Large intestine (tissue), 3 donors: ENCODE results near the gene CPE. TPM values are rescaled to one million over a fixed set of nuclear protein-coding genes. Genes with fewer than 3 reads are reported as not detected.
A peak's percentile ranks its signal among the peaks of the same experiment; 100 is the strongest.

Experiments used
- DNase-seq, 2 donors: peaks; one replicate each; pipeline versions ENCODE4 v3.0.0 to v3.0.0-alpha.2; 2013
- H3K27ac ChIP-seq: one replicate; pipeline ENCODE4 v1.5.1; 2013; ENCODE audit warnings: low read length
- H3K27me3 ChIP-seq: 2 replicates; pipeline ENCODE4 v1.6.1; 2013; ENCODE audit warnings: low read length; ENCODE audit not compliant: control insufficient read depth, insufficient read depth
- H3K36me3 ChIP-seq: 2 replicates; pipeline ENCODE4 v1.6.1; 2013; ENCODE audit warnings: low read length; ENCODE audit not compliant: control insufficient read depth, insufficient read depth
- H3K4me1 ChIP-seq: one replicate; pipeline ENCODE4 v1.6.1; 2013; ENCODE audit warnings: low read length; ENCODE audit not compliant: control insufficient read depth, insufficient read depth
- H3K4me3 ChIP-seq: one replicate; pipeline ENCODE4 v1.5.1; 2013; ENCODE audit warnings: low read length
- H3K9me3 ChIP-seq: one replicate; pipeline ENCODE4 v1.6.1; 2013; ENCODE audit warnings: mild to moderate bottlenecking, low read depth, low read length, moderate library complexity; ENCODE audit not compliant: control insufficient read depth
- WGBS: methylation state at CpG from one replicate; pipeline ENCODE4 v1.1.5; 2013; ENCODE audit warnings: low lambda C conversion rate; ENCODE audit not compliant: insufficient coverage; 5-methylcytosine and 5-hydroxymethylcytosine counted together
- polyA plus RNA-seq: library from polyadenylated mRNA; unstranded; fragments of 120-200 nt; gene quantifications from one replicate; pipeline ENCODE4 v1.2.1, GENCODE V29; 2013

Gene CPE
- polyA plus RNA-seq, 1 donor = 162 TPM

- no peaks in the 10 kb centered on the region for H3K27me3 ChIP-seq
- no peaks in the 10 kb centered on the region for H3K36me3 ChIP-seq
- WGBS = 83% methylated on average over 2 of the region's 2 CpGs
- no peak overlapping the region for H3K27ac ChIP-seq
- no peaks in the 10 kb centered on the region for H3K9me3 ChIP-seq
- no peak for DNase-seq
- H3K4me1 ChIP-seq = no peaks in the 10 kb centered on the region
- no peak overlapping the region for H3K4me3 ChIP-seq
Measured at GRCh38 chr4:165454426-165454825, 75.6 kb downstream of the CPE start.

DNA sequence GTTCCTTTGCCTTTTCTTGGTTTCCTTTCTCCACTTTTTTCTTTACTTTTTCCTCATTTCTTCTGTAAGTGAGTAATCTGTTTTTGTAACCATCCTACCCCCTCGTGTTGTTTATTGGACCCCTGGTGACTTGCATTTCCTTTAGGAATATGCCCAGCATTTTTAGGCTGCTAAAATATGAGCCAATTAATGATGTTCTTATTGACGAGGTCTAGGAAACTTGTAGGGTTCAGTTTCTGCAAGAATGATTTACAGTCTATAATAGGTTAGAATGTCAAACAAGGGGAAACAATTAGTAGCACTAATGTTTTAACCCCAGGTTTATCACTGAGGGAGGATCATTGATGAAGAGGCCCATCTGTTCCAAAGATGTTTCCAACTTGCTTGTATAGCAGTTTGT is 79.0 kb downstream of the CPE start:
- H3K9me3 ChIP-seq = no peaks in the 10 kb centered on the region
- H3K4me1 ChIP-seq = no peaks in the 10 kb centered on the region
- H3K4me3 ChIP-seq = no peak overlapping the region
- no peaks in the 10 kb centered on the region for H3K27me3 ChIP-seq
- no peaks in the 10 kb centered on the region for H3K36me3 ChIP-seq
- no peak overlapping the region for H3K27ac ChIP-seq
- no peak for DNase-seq
- WGBS = 29% methylated on average over 1 of the region's 2 CpGs

GRCh38 chr4:165458471-165458870 is 79.7 kb downstream of the CPE start:
- no peaks in the 10 kb centered on the region for H3K4me1 ChIP-seq
- H3K9me3 ChIP-seq = no peaks in the 10 kb centered on the region
- no peak overlapping the region for H3K4me3 ChIP-seq
- H3K36me3 ChIP-seq = no peaks in the 10 kb centered on the region
- no peaks in the 10 kb centered on the region for H3K27me3 ChIP-seq
- H3K27ac ChIP-seq = no peak overlapping the region
- DNase-seq = no peak

DNA sequence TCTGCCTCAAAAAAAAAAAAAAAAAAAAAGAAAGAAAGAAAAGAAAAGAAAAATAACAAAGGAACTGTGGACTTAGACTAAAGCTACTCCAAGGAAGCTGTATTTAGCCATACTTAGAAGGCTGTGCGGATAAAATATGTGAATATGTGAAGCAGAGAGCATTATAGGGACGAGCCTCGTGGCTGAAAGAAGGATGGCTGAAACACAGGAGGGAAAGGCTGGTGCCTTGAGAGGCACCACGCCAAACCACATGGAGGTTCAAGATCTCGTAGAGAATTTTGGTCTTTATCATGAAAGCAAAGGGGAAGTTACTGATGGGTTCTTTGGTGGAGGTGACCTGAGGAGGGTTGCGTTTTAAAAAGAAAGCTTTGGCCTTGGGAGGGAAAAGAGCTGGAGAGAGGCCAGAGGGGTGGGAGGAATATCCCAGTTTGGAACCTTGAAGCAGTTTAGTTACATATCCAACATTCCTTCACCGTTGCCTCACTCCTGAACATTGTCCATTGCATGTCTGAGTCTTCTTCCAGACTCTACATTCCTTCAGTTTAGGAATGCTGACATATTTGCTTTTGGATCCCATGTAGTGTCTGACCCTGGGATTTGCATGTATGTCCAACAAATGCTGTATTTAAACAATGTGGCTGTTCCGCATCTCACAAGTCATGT is 82.5 kb downstream of the CPE start:
- Histone ChIP-seq H3K36me3 (no peaks in the 10 kb centered on the region), H3K27me3 (no peaks in the 10 kb centered on the region), H3K4me3 (no peak overlapping the region), H3K27ac (peak overlapping the region; percentile 10), H3K4me1 (no peaks in the 10 kb centered on the region), H3K9me3 (no peaks in the 10 kb centered on the region)
- DNase-seq = peak; percentile 28 to 29
- WGBS = 86% methylated on average over 1 of the region's 8 CpGs

- Histone ChIP-seq H3K4me3 (no peak overlapping the region), H3K9me3 (no peaks in the 10 kb centered on the region), H3K27me3 (no peaks in the 10 kb centered on the region), H3K36me3 (no peaks in the 10 kb centered on the region), H3K27ac (no peak overlapping the region), H3K4me1 (no peaks in the 10 kb centered on the region)
- no peak for DNase-seq
- WGBS = no CpG with 5 or more reads among the region's 3 CpGs
Measured at GRCh38 chr4:165462009-165462408, 83.2 kb downstream of the CPE start.

DNA sequence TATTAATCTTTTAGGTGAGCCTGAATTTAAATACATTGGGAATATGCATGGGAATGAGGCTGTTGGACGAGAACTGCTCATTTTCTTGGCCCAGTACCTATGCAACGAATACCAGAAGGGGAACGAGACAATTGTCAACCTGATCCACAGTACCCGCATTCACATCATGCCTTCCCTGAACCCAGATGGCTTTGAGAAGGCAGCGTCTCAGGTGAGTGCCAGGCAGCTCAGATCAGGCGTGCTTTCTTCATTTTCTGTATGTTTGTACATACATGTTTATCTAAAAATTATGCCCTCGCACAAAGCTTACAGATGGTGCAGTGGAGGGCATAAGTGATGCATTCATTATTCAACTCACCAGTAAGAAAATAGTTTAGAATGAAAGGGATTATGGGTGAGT is 85.6 kb downstream of the CPE start:
- no peaks in the 10 kb centered on the region for H3K4me1 ChIP-seq
- H3K27ac ChIP-seq = no peak overlapping the region
- H3K36me3 ChIP-seq = peaks cover 4% of the 10 kb centered on the region
- WGBS = 20% methylated on average over 1 of the region's 7 CpGs
- no peak for DNase-seq
- H3K4me3 ChIP-seq = no peak overlapping the region
- no peaks in the 10 kb centered on the region for H3K27me3 ChIP-seq
- H3K9me3 ChIP-seq = no peaks in the 10 kb centered on the region

- Histone ChIP-seq H3K9me3 (no peaks in the 10 kb centered on the region), H3K4me1 (no peaks in the 10 kb centered on the region), H3K27me3 (no peaks in the 10 kb centered on the region), H3K36me3 (peaks cover 4% of the 10 kb centered on the region), H3K27ac (no peak overlapping the region), H3K4me3 (no peak overlapping the region)
- 30% methylated on average over 6 of the region's 9 CpGs for WGBS
- DNase-seq = peak; percentile 20 to 33
Measured at GRCh38 chr4:165464813-165465381, 86.1 kb downstream of the CPE start.

DNA sequence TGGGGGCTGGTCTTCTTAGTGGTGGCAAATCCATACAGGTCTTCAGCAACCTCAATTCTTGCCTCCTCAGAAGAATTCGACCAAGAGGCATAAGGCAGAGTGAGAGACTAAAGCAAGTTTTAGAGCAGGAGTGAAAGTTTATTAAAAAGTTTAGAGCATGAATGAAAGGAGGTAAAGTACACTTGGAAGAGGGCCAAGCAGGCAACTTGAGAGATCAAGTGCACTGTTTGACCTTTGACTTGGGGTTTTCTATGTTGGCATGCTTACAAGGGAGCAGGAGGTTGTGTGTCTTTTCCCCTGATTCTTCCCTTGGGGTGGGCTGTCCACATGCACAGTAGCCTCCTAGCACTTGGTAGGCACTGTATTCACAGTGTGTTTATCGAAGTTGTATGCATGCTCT is 91.2 kb downstream of the CPE start:
- Histone ChIP-seq H3K27ac (no peak overlapping the region), H3K36me3 (peaks cover 4% of the 10 kb centered on the region), H3K4me1 (no peaks in the 10 kb centered on the region), H3K4me3 (no peak overlapping the region), H3K9me3 (no peaks in the 10 kb centered on the region), H3K27me3 (no peaks in the 10 kb centered on the region)
- WGBS = no CpG with 5 or more reads among the region's 2 CpGs
- DNase-seq = no peak

- no peak overlapping the region for H3K27ac ChIP-seq
- H3K4me1 ChIP-seq = no peaks in the 10 kb centered on the region
- WGBS = 100% methylated on average over 2 of the region's 2 CpGs
- no peak for DNase-seq
- peaks cover 4% of the 10 kb centered on the region for H3K36me3 ChIP-seq
- no peaks in the 10 kb centered on the region for H3K27me3 ChIP-seq
- H3K4me3 ChIP-seq = no peak overlapping the region
- H3K9me3 ChIP-seq = no peaks in the 10 kb centered on the region
Measured at GRCh38 chr4:165472943-165473676, 94.3 kb downstream of the CPE start.

- Histone ChIP-seq H3K27ac (no peak overlapping the region), H3K36me3 (no peaks in the 10 kb centered on the region), H3K27me3 (no peaks in the 10 kb centered on the region), H3K4me3 (no peak overlapping the region), H3K4me1 (no peaks in the 10 kb centered on the region), H3K9me3 (no peaks in the 10 kb centered on the region)
- DNase-seq = no peak
- WGBS = 93% methylated on average over 3 of the region's 8 CpGs
Measured at GRCh38 chr4:165474784-165475705, 96.2 kb downstream of the CPE start.
